GM20431 (cell line): ENCODE data around the gene ANKZF1.
"Not testable (repeated sequence)": the region's sequence is repeated elsewhere in the genome, so short reads cannot be mapped to it uniquely, and the experiment has no call there.

ENCODE experiments used
- in situ Hi-C: fragments of 300-500 bp; cut with MseI, MboI; formaldehyde crosslinking; loops from one replicate; pipeline ENCODE4 v1.15.0; 2020; ENCODE audit warnings: low sequenced_read_pairs; ENCODE audit not compliant: unreplicated experiment

ANKZF1 gene

GRCh38 chr2:219252900-219253752, 23.5 kb downstream of the ANKZF1 start, which contains the start of gene TUBA4B:
Gene TUBA4B, plus strand, starts transcription at chr2:219253243. Its CDS starts 165 bp downstream, at chr2:219253408.
- in situ Hi-C loops, result no loop called here

- in situ Hi-C loops, result no loop called here
These were observed 24.4 kb downstream of the ANKZF1 start, which contains the start of gene TUBA4A for GRCh38 chr2:219253753-219254589. Gene TUBA4A, minus strand, starts transcription at chr2:219253918. Its CDS starts 60 bp downstream, at chr2:219253858.

DNA sequence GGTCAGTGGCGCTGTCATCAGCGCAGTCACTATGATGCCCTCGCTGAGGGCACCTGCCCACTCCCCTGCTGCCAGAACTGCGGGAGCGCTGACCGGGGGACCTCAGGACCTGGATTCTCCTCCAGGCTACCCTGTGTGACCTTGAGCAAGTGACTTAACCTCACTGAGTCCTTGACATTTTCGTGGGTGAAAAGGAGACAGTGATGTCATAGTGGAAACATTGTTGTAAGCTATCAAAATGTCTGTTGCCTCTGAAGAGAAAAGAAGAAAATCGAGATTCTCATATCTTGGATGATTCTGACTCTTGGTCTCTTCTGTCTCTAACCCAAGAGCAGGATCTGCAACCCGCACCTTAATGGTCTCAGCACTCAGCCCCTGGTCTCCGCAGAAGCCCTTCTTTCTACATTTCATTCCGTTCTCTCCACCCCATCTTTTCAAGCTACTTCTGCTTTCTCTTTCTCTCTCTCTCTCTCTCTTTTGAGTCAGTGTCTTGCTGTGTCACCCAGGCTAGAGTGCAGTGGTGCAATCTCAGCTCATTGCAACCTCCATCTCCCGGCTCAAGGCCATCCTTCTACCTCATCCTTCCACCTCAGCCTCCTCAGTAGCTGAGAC, 25.1 kb downstream of the ANKZF1 start:
- in situ Hi-C loops, result no loop called here

GRCh38 chr2:219258942-219259341, 29.3 kb downstream of the ANKZF1 start:
- in situ Hi-C loops, result not testable (repeated sequence)

DNA sequence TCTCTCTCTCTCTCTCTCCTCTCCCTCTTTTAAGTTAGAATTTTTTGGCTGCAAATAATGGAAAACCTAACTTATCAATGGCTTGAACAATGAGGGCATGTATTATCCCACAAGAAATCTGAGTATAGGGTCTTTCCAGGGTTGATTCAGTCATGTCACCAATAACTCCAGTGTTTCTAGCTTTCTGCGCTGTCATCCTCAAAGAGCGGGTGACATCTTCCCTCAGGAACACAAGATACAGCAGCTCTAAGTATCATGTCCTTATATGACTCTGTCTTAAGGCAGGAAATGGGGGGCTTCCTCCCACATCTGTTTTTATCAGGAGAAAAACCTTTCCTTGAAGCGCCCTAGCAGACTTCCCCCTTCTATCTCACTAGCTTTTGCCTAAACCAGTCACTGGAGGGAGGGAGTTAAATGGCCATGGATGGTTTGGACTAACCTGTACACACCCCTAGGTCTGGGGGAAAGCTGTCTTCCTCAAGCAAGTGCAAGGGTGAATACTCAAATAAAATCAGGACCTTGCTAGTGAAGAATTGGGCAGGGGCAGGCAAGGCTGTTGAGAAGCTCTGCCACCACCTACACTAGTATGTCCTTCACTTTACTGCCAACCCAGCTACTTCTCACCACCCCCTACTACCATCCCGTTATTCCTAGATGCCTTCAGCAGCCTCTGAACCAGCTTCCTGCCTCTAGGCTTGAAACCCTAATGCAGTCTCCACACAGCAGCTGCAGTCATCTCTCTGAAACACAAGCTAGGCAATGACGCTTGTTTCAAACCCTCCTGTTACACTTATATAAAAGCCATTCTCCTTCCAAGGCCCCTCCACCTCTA, 31.6 kb downstream of the ANKZF1 start:
- in situ Hi-C loops, result no loop called here

DNA sequence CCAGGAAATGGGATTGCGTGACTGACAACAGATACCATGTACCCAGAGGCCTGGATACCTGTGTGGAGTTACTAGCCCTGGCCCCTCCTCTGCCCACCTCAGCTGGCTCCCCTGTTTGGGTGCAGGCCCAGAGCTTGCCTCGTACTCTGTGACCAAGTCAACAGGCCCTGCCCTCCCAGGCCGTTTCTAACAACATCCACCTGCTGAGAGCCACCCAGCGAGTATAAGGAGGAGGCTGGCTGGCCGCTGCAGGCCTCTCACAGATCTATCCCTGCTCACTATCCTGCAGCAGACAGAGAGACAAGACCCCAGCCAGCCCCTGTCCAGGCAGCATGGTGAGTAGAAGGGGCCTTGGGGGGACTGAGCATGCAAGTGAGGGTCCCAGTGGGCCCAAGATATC, 36.6 kb downstream of the ANKZF1 start:
- in situ Hi-C loops, result no loop called here

GRCh38 chr2:219266886-219267285, 37.3 kb downstream of the ANKZF1 start:
- in situ Hi-C loops, result no loop called here

DNA sequence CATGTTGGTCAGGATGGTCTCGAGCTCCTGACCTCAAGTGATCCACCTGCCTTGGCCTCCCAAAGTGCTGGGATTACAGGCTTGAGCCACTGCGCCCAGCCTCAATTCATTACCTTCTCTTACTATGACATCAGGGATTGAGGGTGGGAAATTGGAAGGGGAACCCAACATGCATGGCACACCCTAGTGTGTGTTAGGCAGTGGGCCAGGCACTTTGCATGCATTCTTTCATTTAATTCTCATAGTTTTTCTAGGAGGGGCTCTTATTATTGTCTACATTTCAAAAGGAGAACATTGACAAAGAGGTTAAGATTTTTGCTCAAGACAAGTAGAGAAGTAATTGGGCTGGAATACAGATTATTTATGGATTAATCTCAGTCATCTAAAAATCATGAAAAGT, 38.7 kb downstream of the ANKZF1 start:
- in situ Hi-C loops, result no loop called here

- in situ Hi-C loops, result no loop called here
These were observed 39.9 kb downstream of the ANKZF1 start for GRCh38 chr2:219269362-219270054.

GRCh38 chr2:219270055-219270372, 40.4 kb downstream of the ANKZF1 start:
- in situ Hi-C loops, result no loop called here

DNA sequence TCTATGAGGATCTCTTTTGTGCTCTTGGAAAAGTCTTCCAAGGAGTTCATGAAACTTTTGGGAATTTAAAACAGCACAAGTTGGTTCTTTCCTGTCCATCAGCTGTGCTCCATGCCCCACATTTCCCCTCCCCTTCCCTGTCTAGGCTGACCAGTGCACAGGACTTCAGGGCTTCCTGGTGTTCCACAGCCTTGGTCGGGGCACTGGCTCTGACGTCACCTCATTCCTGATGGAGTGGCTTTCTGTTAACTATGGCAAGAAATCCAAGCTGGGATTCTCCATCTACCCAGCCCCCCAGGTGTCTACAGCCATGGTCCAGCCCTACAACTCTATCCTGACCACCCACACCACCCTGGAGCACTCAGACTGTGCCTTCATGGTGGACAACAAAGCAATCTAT, 41.4 kb downstream of the ANKZF1 start:
- in situ Hi-C loops, result no loop called here

DNA sequence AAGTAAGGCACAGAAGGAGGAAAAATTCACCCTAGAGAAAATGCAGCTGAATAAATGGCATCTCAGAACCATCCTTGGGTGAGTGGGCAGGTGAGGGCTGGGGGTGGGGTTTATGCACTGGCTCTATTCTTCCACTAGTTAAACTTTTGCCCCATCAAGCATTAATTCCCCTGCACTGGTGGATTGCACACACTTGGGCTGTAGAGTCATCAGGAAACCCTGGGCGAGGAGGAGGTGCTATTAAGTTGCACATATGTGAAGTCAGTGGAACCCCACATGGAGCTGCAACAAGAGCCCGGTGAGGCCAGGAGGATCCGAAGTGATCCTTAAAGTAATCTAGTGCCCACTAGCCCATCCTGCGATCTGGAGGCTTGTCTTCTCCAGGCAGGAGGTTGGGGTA, 42.8 kb downstream of the ANKZF1 start:
- in situ Hi-C loops, result no loop called here

GRCh38 chr2:219272995-219273394, 43.4 kb downstream of the ANKZF1 start:
- in situ Hi-C loops, result no loop called here

GRCh38 chr2:219273937-219274336, 44.3 kb downstream of the ANKZF1 start:
- in situ Hi-C loops, result no loop called here

DNA sequence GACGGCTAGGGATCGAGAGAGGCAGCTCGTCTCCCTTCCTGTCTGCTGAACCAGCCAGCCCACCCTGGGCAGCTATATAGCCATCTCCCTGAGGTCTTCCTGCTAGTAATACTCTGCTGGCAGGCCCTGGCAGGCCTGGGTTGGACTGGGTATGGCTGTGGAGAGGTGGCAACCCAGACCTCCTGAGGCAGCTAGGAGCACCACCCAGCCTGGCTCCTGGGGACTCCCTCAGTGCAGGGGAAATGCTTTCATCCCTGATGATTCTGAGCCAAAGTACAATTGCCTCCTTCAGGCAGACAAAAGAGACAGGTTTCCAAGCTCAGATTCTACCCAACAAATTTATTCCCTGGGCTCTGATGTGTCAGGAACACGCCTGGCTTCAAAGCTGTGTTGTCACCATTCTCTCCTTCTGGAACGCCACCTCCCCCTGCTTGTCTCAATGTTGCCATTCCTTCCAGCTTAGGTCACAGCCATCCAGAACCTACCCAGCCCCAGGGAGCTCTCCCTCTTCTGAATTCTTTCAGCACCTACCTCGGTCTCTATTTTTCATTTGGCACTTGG, 44.8 kb downstream of the ANKZF1 start:
- in situ Hi-C loops, result no loop called here

- in situ Hi-C loops, result no loop called here
These were observed 48.4 kb downstream of the ANKZF1 start for GRCh38 chr2:219277703-219278654.

GRCh38 chr2:219278655-219279150, 49.1 kb downstream of the ANKZF1 start:
- in situ Hi-C loops, result no loop called here
